ENCODE measurements around the gene CACNB4. TPM values are rescaled to one million over a fixed set of nuclear protein-coding genes. Genes with fewer than 3 reads are reported as not detected.

CACNB4 gene
- polyA plus RNA-seq, 1 of the 3 experiments (the other 2 are of a cell fraction), result 0.18 TPM

DNA sequence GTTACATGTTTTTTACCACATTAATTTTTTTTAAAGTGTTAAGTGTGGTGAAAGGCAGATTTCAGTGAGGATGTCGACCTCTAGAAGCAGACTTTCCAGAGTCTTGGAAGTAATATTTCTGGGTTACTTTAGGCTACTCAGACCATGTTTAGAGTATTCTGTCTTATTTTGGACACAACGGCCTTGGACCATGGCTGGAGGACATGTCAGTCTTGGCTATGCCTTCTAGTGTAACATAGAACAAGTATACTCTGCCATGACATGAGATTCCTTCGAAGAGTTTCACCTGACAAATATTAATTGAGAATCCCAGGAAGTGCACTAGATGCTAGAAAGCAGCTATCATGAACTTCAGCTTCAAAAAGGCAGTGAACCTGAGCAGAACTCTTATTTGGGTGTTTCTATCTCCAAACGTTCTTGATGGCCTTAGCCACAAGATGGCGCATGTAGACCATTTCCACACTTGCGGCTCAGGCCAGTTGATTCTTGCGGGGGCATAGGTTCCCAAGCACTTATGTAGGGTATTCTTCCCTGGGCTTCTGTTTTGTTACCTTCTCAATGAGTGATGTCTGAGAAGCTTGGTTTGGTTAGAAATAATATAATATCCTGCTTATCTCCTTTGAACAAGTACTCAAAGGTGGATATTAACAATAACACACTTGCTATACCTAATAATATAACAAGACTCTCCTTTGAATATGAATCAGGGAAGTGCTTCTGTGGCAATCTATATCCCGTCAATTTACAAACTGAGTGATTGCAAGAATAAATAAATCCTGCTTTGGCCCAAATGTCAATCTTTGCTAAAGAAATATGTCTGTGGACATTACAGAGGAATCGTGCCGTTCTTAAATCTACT lies 62.0 kb downstream of the CACNB4 start:
- Histone ChIP-seq H3K4me2 (no peak overlapping the region), H3K9me2 (no peaks in the 10 kb centered on the region), H4K20me1 (ENCODE audit: insufficient read depth) (no peaks in the 10 kb centered on the region), H3K27ac (ENCODE audit: low read depth in 2 of 2, low read length in 1 of 2) (no peak overlapping the region), H3K9ac (no peak overlapping the region), H3K4me1 (ENCODE audit: control insufficient read depth in 1 of 2, insufficient read depth in 2 of 2, low read depth in 1 of 2, low read length in 1 of 2) (no peaks in the 10 kb centered on the region; a peak in 1 of 4 replicates), H3K27me3 (ENCODE audit: insufficient read depth) (no peaks in the 10 kb centered on the region), H3F3A (replicated peaks; ENCODE audit: insufficient read depth) (no peaks in the 10 kb centered on the region), H3K9me3 (no peaks in the 10 kb centered on the region), H3K4me3 (ENCODE audit: low read depth in 2 of 2, low read length in 1 of 2) (no peak overlapping the region; a peak in 1 of 4 replicates), H3K79me2 (ENCODE audit: insufficient read depth) (no peaks in the 10 kb centered on the region), H2AFZ (ENCODE audit: low read depth) (no peak overlapping the region), H3K36me3 (replicated peaks in 1 of 2; ENCODE audit: control insufficient read depth in 1 of 2, insufficient read depth in 2 of 2, low read length in 1 of 2) (no peaks in the 10 kb centered on the region)
- WGBS (ENCODE audit: low lambda C conversion rate), result 30% methylated on average over 10 of the region's 10 CpGs
- peak; percentile 66 for DNase-seq
- POLR2A ChIA-PET, result no interaction called here
- peak; percentile 87 for TF ChIP-seq SMC3 (IDR thresholded peaks at IDR 0.05; ENCODE audit: low read depth, low read length)
- TF ChIP-seq SIN3A (IDR thresholded peaks at IDR 0.05; ENCODE audit: borderline replicate concordance, low read depth, low read length), result no peak
- peak; percentile 96 for TF ChIP-seq RAD21 (IDR thresholded peaks at IDR 0.05; ENCODE audit: low read length)
- TF ChIP-seq CTCF (IDR thresholded peaks at IDR 0.05), result peak; percentile 85
- TF ChIP-seq RCOR1 (IDR thresholded peaks at IDR 0.05; ENCODE audit: low read length), result 0 out of 2 replicates have a peak, but pooled peaks have one; percentile 37
- TF ChIP-seq FOXJ3 (CRISPR knock-in tag; IDR thresholded peaks at IDR 0.05), result no peak
- CTCF ChIA-PET, result interaction anchor here (0.6 to 7.4 kb wide), 42 partner anchors 8 to 706 kb away, joined by 3 to 71 read pairs (median 4); partner anchors contain the start of gene STAM2

- no peak overlapping the region for H3K27ac ChIP-seq (ENCODE audit: low read depth in 2 of 2, low read length in 1 of 2)
- no peaks in the 10 kb centered on the region for H3K36me3 ChIP-seq (replicated peaks in 1 of 2; ENCODE audit: control insufficient read depth in 1 of 2, insufficient read depth in 2 of 2, low read length in 1 of 2)
- CTCF ChIA-PET, result interaction anchor here (1.0 to 2.4 kb wide), 3 partner anchors 9 to 141 kb away, joined by 3 to 11 read pairs (median 4); partner anchors contain the start of gene STAM2
- no peak overlapping the region for H3K4me2 ChIP-seq
- no peaks in the 10 kb centered on the region for H3K9me3 ChIP-seq
- H3K9me2 ChIP-seq, result no peaks in the 10 kb centered on the region
- no peaks in the 10 kb centered on the region for H4K20me1 ChIP-seq (ENCODE audit: insufficient read depth)
- POLR2A ChIA-PET, result no interaction called here
- H3K79me2 ChIP-seq (ENCODE audit: insufficient read depth), result no peaks in the 10 kb centered on the region
- TF ChIP-seq CHD2 (IDR thresholded peaks at IDR 0.05; ENCODE audit: low read length, partially characterized antibody) (no peak), IRF3 (IDR thresholded peaks at IDR 0.05; ENCODE audit: low read depth, low read length) (no peak), TEAD4 (IDR thresholded peaks at IDR 0.05; ENCODE audit: borderline replicate concordance, insufficient read depth) (no peak), CTCF (IDR thresholded peaks at IDR 0.05) (no peak), GABPA (IDR thresholded peaks at IDR 0.05; ENCODE audit: low read depth) (no peak), FOXJ3 (CRISPR knock-in tag; IDR thresholded peaks at IDR 0.05) (no peak), RAD21 (IDR thresholded peaks at IDR 0.05; ENCODE audit: low read length) (no peak), POLR2AphosphoS5 (IDR thresholded peaks at IDR 0.05; ENCODE audit: low read depth, low read length) (no peak), RXRA (IDR thresholded peaks at IDR 0.05; ENCODE audit: borderline replicate concordance, low read depth) (no peak), NRF1 (IDR thresholded peaks at IDR 0.05; ENCODE audit: low read depth, low read length) (no peak), EZH2phosphoT487 (IDR thresholded peaks at IDR 0.05; ENCODE audit: borderline replicate concordance, low read depth) (no peak), ZBTB33 (IDR thresholded peaks at IDR 0.05; ENCODE audit: borderline replicate concordance, low read depth) (no peak), TCF12 (IDR thresholded peaks at IDR 0.05) (no peak)
- no peaks in the 10 kb centered on the region; a peak in 1 of 4 replicates for H3K4me1 ChIP-seq (ENCODE audit: control insufficient read depth in 1 of 2, insufficient read depth in 2 of 2, low read depth in 1 of 2, low read length in 1 of 2)
- WGBS (ENCODE audit: low lambda C conversion rate), result 73% methylated on average over 7 of the region's 7 CpGs
- H3F3A ChIP-seq (replicated peaks; ENCODE audit: insufficient read depth), result no peaks in the 10 kb centered on the region
- no peak overlapping the region for H2AFZ ChIP-seq (ENCODE audit: low read depth)
- no peaks in the 10 kb centered on the region for H3K27me3 ChIP-seq (ENCODE audit: insufficient read depth)
- no peak for DNase-seq
- H3K9ac ChIP-seq, result no peak overlapping the region
- no peak overlapping the region for H3K4me3 ChIP-seq (ENCODE audit: low read depth in 2 of 2, low read length in 1 of 2)
Measured at GRCh38 chr2:152034257-152034801, 64.5 kb downstream of the CACNB4 start.

All from SK-N-SH (cell line).